Measurements from ENCODE around the gene MPPE1. TPM values are rescaled to one million over a fixed set of nuclear protein-coding genes. Genes with fewer than 3 reads are reported as not detected.

MPPE1 gene
- total and polyA plus RNA-seq, 2 of the 4 experiments (the other 2 are of a cell fraction): 13.8 to 19.9 TPM

DNA sequence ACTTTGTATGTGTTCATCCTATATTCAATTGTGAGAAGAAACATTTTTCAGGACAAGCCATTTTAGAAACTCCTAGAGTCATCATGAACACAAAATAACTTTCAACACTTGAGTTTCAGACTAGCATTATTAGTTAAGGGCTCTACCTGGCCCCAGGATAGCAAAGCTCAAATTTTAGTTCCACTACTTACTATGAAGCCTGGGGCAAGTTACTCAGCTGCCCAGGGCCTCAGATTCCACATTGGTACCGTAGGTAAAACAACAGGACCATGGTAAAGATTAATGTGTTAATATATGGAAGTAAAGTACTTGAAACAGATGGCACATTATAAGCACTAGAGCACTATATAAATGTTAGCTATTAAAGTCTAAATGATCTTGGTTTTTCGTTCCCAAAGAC is 19.4 kb downstream of the MPPE1 start:
- ChIA-PET CTCF (no interaction called here), POLR2A (ENCODE audit: unreplicated experiment) (no interaction called here)
- Histone ChIP-seq H3K9me1 (ENCODE audit: insufficient read depth, low read length) (peaks cover 12% of the 10 kb centered on the region), H3K9ac (ENCODE audit: low read depth, low read length) (no peak overlapping the region), H3K23ac (ENCODE audit: low read depth, low read length) (no peak overlapping the region), H2AFZ (replicated peaks; ENCODE audit: low read length, poor library complexity) (no peak overlapping the region), H2AK9ac (replicated peaks; ENCODE audit: low read depth, low read length, poor library complexity) (no peak overlapping the region), H3K79me1 (ENCODE audit: low read depth in 1 of 2, low read length in 2 of 2) (no peaks in the 10 kb centered on the region), H3K9me3 (ENCODE audit: control insufficient read depth, insufficient read depth, low read length) (no peaks in the 10 kb centered on the region), H2BK120ac (ENCODE audit: low read depth, low read length) (no peak overlapping the region), H3K4ac (ENCODE audit: low read depth, low read length) (no peak overlapping the region), H4K20me1 (ENCODE audit: insufficient read depth, low read length) (no peaks in the 10 kb centered on the region), H3K4me2 (ENCODE audit: low read depth, low read length) (no peak overlapping the region), H3K14ac (replicated peaks; ENCODE audit: low read depth, low read length) (no peak overlapping the region), H4K8ac (ENCODE audit: low read depth in 2 of 2, low read length in 2 of 2) (no peak overlapping the region), H2BK5ac (ENCODE audit: low read depth, low read length, poor library complexity, severe bottlenecking) (no peak overlapping the region), H3K27me3 (ENCODE audit: control insufficient read depth, insufficient read depth, low read length) (no peaks in the 10 kb centered on the region), H2AK5ac (ENCODE audit: low read depth, low read length) (no peak overlapping the region), H4K5ac (ENCODE audit: low read depth, low read length) (no peak overlapping the region), H3K4me3 (ENCODE audit: insufficient read depth, low read depth, low read length) (no peak overlapping the region), H2BK20ac (ENCODE audit: low read depth, low read length) (no peak overlapping the region), H4K91ac (ENCODE audit: insufficient read depth, low read depth, low read length) (no peak overlapping the region), H3K18ac (ENCODE audit: low read depth, low read length) (no peak overlapping the region), H2BK15ac (ENCODE audit: low read depth, low read length) (no peak overlapping the region), H3K4me1 (ENCODE audit: control insufficient read depth, insufficient read depth, low read length) (peaks cover 2% of the 10 kb centered on the region; the same call in 1 of the 2 replicates), H3K27ac (ENCODE audit: insufficient read depth, low read length) (no peak overlapping the region), H3K56ac (ENCODE audit: extremely low read depth, insufficient read depth, low read length) (no peak overlapping the region), H3K36me3 (ENCODE audit: control insufficient read depth, insufficient read depth, low read length) (peaks cover 39% of the 10 kb centered on the region)
- in situ Hi-C loops (cut with MboI; ENCODE audit: low sequenced_read_pairs) (no loop called here), dilution Hi-C loops (cut with HindIII; ENCODE audit: low sequenced_read_pairs, unreplicated experiment) (no loop called here), intact Hi-C loops (cut with micrococcal nuclease) (no loop called here)
- no CpG with 5 or more reads among the region's 2 CpGs for WGBS, 2 experiments (ENCODE audit: extremely low coverage in 2 of 2, insufficient read length in 1 of 2)
- TF ChIP-seq POLR2A (IDR thresholded peaks at IDR 0.05; ENCODE audit: low read depth, low read length) (no peak), SMC3 (IDR thresholded peaks at IDR 0.05; ENCODE audit: low read depth, low read length) (no peak), RAD21 (IDR thresholded peaks at IDR 0.05; ENCODE audit: low read length) (no peak), RCOR1 (IDR thresholded peaks at IDR 0.05; ENCODE audit: insufficient replicate concordance, low read length) (no peak), FOS (IDR thresholded peaks at IDR 0.05; ENCODE audit: low read depth, low read length) (no peak), MXI1 (IDR thresholded peaks at IDR 0.05; ENCODE audit: borderline replicate concordance, low read depth, low read length) (no peak), NFE2L2 (IDR thresholded peaks at IDR 0.05; ENCODE audit: low read depth, low read length) (no peak), BHLHE40 (IDR thresholded peaks at IDR 0.05; ENCODE audit: low read depth, low read length) (no peak), CHD1 (IDR thresholded peaks at IDR 0.05; ENCODE audit: low read depth, low read length) (no peak), MAFK (IDR thresholded peaks at IDR 0.05; ENCODE audit: low read depth, low read length) (no peak), CEBPB (IDR thresholded peaks at IDR 0.05; ENCODE audit: low read depth, low read length) (no peak), RFX5 (IDR thresholded peaks at IDR 0.05; ENCODE audit: low read depth, low read length) (no peak), MAZ (IDR thresholded peaks at IDR 0.05; ENCODE audit: borderline replicate concordance, low read depth, low read length) (no peak)
- TF ChIP-seq, protein P1, sequence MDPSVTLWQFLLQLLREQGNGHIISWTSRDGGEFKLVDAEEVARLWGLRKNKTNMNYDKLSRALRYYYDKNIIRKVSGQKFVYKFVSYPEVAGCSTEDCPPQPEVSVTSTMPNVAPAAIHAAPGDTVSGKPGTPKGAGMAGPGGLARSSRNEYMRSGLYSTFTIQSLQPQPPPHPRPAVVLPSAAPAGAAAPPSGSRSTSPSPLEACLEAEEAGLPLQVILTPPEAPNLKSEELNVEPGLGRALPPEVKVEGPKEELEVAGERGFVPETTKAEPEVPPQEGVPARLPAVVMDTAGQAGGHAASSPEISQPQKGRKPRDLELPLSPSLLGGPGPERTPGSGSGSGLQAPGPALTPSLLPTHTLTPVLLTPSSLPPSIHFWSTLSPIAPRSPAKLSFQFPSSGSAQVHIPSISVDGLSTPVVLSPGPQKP (IDR thresholded peaks at IDR 0.05; ENCODE audit: borderline replicate concordance, low read depth, low read length): no peak
- TF ChIP-seq, protein P2, sequence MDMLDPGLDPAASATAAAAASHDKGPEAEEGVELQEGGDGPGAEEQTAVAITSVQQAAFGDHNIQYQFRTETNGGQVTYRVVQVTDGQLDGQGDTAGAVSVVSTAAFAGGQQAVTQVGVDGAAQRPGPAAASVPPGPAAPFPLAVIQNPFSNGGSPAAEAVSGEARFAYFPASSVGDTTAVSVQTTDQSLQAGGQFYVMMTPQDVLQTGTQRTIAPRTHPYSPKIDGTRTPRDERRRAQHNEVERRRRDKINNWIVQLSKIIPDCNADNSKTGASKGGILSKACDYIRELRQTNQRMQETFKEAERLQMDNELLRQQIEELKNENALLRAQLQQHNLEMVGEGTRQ (IDR thresholded peaks at IDR 0.05; ENCODE audit: low read depth, low read length): no peak
- TF ChIP-seq, protein P3, sequence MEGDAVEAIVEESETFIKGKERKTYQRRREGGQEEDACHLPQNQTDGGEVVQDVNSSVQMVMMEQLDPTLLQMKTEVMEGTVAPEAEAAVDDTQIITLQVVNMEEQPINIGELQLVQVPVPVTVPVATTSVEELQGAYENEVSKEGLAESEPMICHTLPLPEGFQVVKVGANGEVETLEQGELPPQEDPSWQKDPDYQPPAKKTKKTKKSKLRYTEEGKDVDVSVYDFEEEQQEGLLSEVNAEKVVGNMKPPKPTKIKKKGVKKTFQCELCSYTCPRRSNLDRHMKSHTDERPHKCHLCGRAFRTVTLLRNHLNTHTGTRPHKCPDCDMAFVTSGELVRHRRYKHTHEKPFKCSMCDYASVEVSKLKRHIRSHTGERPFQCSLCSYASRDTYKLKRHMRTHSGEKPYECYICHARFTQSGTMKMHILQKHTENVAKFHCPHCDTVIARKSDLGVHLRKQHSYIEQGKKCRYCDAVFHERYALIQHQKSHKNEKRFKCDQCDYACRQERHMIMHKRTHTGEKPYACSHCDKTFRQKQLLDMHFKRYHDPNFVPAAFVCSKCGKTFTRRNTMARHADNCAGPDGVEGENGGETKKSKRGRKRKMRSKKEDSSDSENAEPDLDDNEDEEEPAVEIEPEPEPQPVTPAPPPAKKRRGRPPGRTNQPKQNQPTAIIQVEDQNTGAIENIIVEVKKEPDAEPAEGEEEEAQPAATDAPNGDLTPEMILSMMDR (conservative IDR thresholded peaks at IDR 0.05; ENCODE audit: low read depth, low read length): no peak
- DNase-seq (no peak), ATAC-seq (ENCODE audit: low read depth) (no peak)
- BruUV-seq (replicated peaks): no TSS peak

All from IMR-90 (cell line).